Caco-2 (cell line): ENCODE results near the gene DRC7. TPM values are rescaled to one million over a fixed set of nuclear protein-coding genes. Genes with fewer than 3 reads are reported as not detected.

Experiments
- BruUV-seq: library from RNA; stranded (reverse); fragments of 400-500 nt; replicated peaks from 2 replicates; lab custom pipeline; 2021; lab: Mats Ljungman, UMichigan
- CTCF ChIA-PET: fragments of 300-600 bp; sonication (Branson Sonifier 250); formaldehyde crosslinking; loops from one replicate; lab custom pipeline; 2022; ENCODE audit warnings: antibody characterized with exemption; lab: Charles Lee
- POLR2A ChIA-PET: fragments of 300-600 bp; sonication (Branson Sonifier 250); formaldehyde crosslinking; loops from one replicate; lab custom pipeline; 2022; ENCODE audit warnings: antibody characterized with exemption; lab: Charles Lee
- DNase-seq, 2 experiments: peaks; one replicate each; pipeline versions ENCODE4 v3.0.0 to v3.0.0-alpha.2; 2020 to 2022
- H3K27me3 ChIP-seq: replicated peaks from 2 replicates; pipeline ENCODE4 v1.6.0; 2011; ENCODE audit warnings: low read length; ENCODE audit not compliant: control insufficient read depth, insufficient read depth
- H3K36me3 ChIP-seq: 2 replicates; pipeline ENCODE4 v1.5.1; 2011; ENCODE audit warnings: low read length; ENCODE audit not compliant: control insufficient read depth, insufficient read depth
- H3K4me1 ChIP-seq: fragments of 250-450 bp; sonication (Bioruptor Pico); 2 replicates; pipeline ENCODE4 v1.5.1; 2020; ENCODE audit warnings: mild to moderate bottlenecking
- H3K4me3 ChIP-seq: 2 replicates; pipeline ENCODE4 v1.5.1; 2011; ENCODE audit warnings: low read depth, mild to moderate bottlenecking, control low read depth, low read length
- H3K9me3 ChIP-seq: fragments of 250-450 bp; sonication (Bioruptor Pico); 2 replicates; pipeline ENCODE4 v1.5.1; 2020; ENCODE audit warnings: mild to moderate bottlenecking, moderate library complexity
- H3K27ac Mint-ChIP-seq: one replicate; pipeline ENCODE4 v1.8.0; 2022; ENCODE audit warnings: mixed read lengths; ENCODE audit not compliant: unreplicated experiment
- H3K27me3 Mint-ChIP-seq: one replicate; pipeline ENCODE4 v1.8.0; 2022; ENCODE audit warnings: mixed read lengths; ENCODE audit not compliant: insufficient read depth, unreplicated experiment
- H3K36me3 Mint-ChIP-seq: one replicate; pipeline ENCODE4 v1.8.0; 2022; ENCODE audit warnings: mild to moderate bottlenecking, mixed read lengths; ENCODE audit not compliant: insufficient read depth, unreplicated experiment
- H3K4me1 Mint-ChIP-seq: one replicate; pipeline ENCODE4 v1.8.0; 2022; ENCODE audit warnings: low read depth, mixed read lengths; ENCODE audit not compliant: unreplicated experiment
- H3K4me3 Mint-ChIP-seq: one replicate; pipeline ENCODE4 v1.8.0; 2022; ENCODE audit warnings: mild to moderate bottlenecking, moderate library complexity, mixed read lengths; ENCODE audit not compliant: unreplicated experiment
- H3K9me3 Mint-ChIP-seq: one replicate; pipeline ENCODE4 v1.8.0; 2022; ENCODE audit warnings: mixed read lengths; ENCODE audit not compliant: unreplicated experiment
- CTCF ChIP-seq, 2 experiments: fragments of 200-600 bp in 1 of 2; IDR thresholded peaks; 1 replicate in 1 of 2; 2 replicates in 1 of 2; pipeline versions ENCODE4 v1.5.1 to v1.8.0; 2011 to 2022; ENCODE audit warnings: antibody characterized with exemption in 1 of 2, control low read depth in 1 of 2, inconsistent platforms in 1 of 2, low read depth in 1 of 2, low read length in 1 of 2, mild to moderate bottlenecking in 1 of 2, moderate library complexity in 1 of 2; ENCODE audit not compliant: insufficient read depth in 1 of 2, severe bottlenecking in 1 of 2, unreplicated experiment in 1 of 2
- intact Hi-C: fragments of 100-400 bp; cut with micrococcal nuclease; formaldehyde crosslinking; loops from one replicate; pipeline ENCODE4 v1.10.0; 2022; ENCODE audit not compliant: unreplicated experiment
- total RNA-seq: library from RNA; stranded (reverse); gene quantifications from 2 replicates; pipeline ENCODE4 v1.2.3, GENCODE V29; 2022

Gene DRC7
- total RNA-seq, 1 experiment from 2014 or later, result 1.1 TPM

- Histone ChIP-seq H3K27me3 (no peaks in the 10 kb centered on the region), H3K36me3 (peaks cover 3% of the 10 kb centered on the region), H3K9me3 (no peaks in the 10 kb centered on the region), H3K4me3 (no peak overlapping the region), H3K4me1 (peaks cover 17% of the 10 kb centered on the region)
- Mint-ChIP-seq H3K9me3 (no peaks in the 10 kb centered on the region), H3K4me1 (peaks cover 20% of the 10 kb centered on the region), H3K27me3 (no peaks in the 10 kb centered on the region), H3K36me3 (peaks cover 62% of the 10 kb centered on the region), H3K27ac (peak overlapping the region; percentile 4), H3K4me3 (no peak overlapping the region)
- DNase-seq, result no peak
- CTCF ChIA-PET, result interaction anchor here (0.7 to 2.9 kb wide), 4 partner anchors 20 to 156 kb away, joined by 3 to 13 read pairs (median 4); no protein-coding TSS in a partner anchor
- TF ChIP-seq CTCF (IDR thresholded peaks at IDR 0.05; ENCODE audit: insufficient read depth in 1 of 2, low read depth in 1 of 2, low read length in 1 of 2, severe bottlenecking in 1 of 2, unreplicated experiment in 1 of 2), result no peak
- BruUV-seq, result no TSS peak
- POLR2A ChIA-PET, result no interaction called here
- intact Hi-C loops, result loop anchor here (1.0 to 5.0 kb wide), 8 partner anchors 22 to 249 kb away; partner anchors contain the start of genes KATNB1 and USB1
Measured at GRCh38 chr16:57756424-57757325, 62.1 kb downstream of the DRC7 start.

- TF ChIP-seq CTCF (IDR thresholded peaks at IDR 0.05; ENCODE audit: insufficient read depth in 1 of 2, low read depth in 1 of 2, low read length in 1 of 2, severe bottlenecking in 1 of 2, unreplicated experiment in 1 of 2), result peak; percentile 95 to 99
- Mint-ChIP-seq H3K4me1 (peaks cover 20% of the 10 kb centered on the region), H3K4me3 (no peak overlapping the region), H3K27ac (no peak overlapping the region), H3K36me3 (peaks cover 69% of the 10 kb centered on the region), H3K9me3 (no peaks in the 10 kb centered on the region), H3K27me3 (no peaks in the 10 kb centered on the region)
- intact Hi-C loops, result loop anchor here (1.0 to 5.0 kb wide), 8 partner anchors 23 to 248 kb away; partner anchors contain the start of genes KATNB1 and USB1
- H3K4me3 ChIP-seq, result no peak overlapping the region
- ChIA-PET POLR2A (no interaction called here), CTCF (interaction anchor here (0.6 to 2.9 kb wide), 4 partner anchors 21 to 157 kb away, joined by 3 to 13 read pairs (median 4); partner anchors contain the start of gene KATNB1)
- H3K9me3 ChIP-seq, result no peaks in the 10 kb centered on the region
- no peaks in the 10 kb centered on the region for H3K27me3 ChIP-seq
- peak; percentile 89 to 97 for DNase-seq
- BruUV-seq, result no TSS peak
- H3K4me1 ChIP-seq, result peaks cover 17% of the 10 kb centered on the region
- H3K36me3 ChIP-seq, result peaks cover 3% of the 10 kb centered on the region
Measured at GRCh38 chr16:57757326-57757786, 62.8 kb downstream of the DRC7 start.

GRCh38 chr16:57757883-57758282 is 63.3 kb downstream of the DRC7 start:
- Histone ChIP-seq H3K4me3 (no peak overlapping the region), H3K9me3 (no peaks in the 10 kb centered on the region), H3K36me3 (peaks cover 3% of the 10 kb centered on the region), H3K27me3 (no peaks in the 10 kb centered on the region), H3K4me1 (peaks cover 17% of the 10 kb centered on the region)
- DNase-seq, result no peak
- Mint-ChIP-seq H3K27ac (no peak overlapping the region), H3K4me1 (peaks cover 20% of the 10 kb centered on the region), H3K9me3 (no peaks in the 10 kb centered on the region), H3K27me3 (no peaks in the 10 kb centered on the region), H3K4me3 (no peak overlapping the region), H3K36me3 (peaks cover 74% of the 10 kb centered on the region)
- no peak for TF ChIP-seq CTCF (IDR thresholded peaks at IDR 0.05; ENCODE audit: insufficient read depth in 1 of 2, low read depth in 1 of 2, low read length in 1 of 2, severe bottlenecking in 1 of 2, unreplicated experiment in 1 of 2)
- CTCF ChIA-PET, result interaction anchor here (0.6 to 2.9 kb wide), 4 partner anchors 21 to 157 kb away, joined by 3 to 13 read pairs (median 4); partner anchors contain the start of gene KATNB1
- POLR2A ChIA-PET, result no interaction called here
- BruUV-seq, result no TSS peak
- intact Hi-C loops, result loop anchor here (1.0 to 5.0 kb wide), 8 partner anchors 23 to 247 kb away; partner anchors contain the start of genes KATNB1 and USB1
